Lower leg skin (tissue), 3 donors: Measurements from ENCODE around the gene SNTG2.

Experiments used
- POLR2A ChIP-seq, 2 donors: fragments of 450-650 bp; IDR thresholded peaks; one replicate each; pipeline ENCODE4 v1.6.1; 2016 to 2017; ENCODE audit warnings: antibody characterized with exemption in 2 of 2, mild to moderate bottlenecking in 1 of 2, moderate library complexity in 1 of 2
- TF ChIP-seq, protein P1 (sequence below), 3 donors: fragments of 450-650 bp; IDR thresholded peaks; one replicate each; pipeline ENCODE4 v1.5.1; 2016; ENCODE audit warnings: antibody characterized with exemption in 3 of 3, mild to moderate bottlenecking in 3 of 3, moderate library complexity in 2 of 3

DNA sequence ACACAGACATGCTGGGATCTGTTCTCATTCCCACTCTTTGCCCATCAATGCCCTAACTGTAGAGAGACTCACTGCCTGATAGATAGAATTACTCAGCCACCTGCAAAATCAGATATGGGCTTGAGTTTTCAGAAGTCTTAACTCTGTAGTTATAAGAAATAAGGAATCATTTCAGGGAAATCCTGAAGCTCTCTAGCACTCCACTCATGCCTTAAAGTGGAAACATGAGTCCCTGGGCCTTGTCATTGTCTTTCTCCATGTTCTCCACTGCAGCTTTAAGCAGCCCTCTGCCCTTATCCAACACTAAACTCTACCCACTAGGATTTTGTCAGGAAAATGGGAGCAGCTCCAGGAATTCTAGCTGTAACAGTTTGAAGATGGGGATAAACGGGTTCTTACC, 192.5 kb downstream of the SNTG2 start:
- TF ChIP-seq, protein P1, sequence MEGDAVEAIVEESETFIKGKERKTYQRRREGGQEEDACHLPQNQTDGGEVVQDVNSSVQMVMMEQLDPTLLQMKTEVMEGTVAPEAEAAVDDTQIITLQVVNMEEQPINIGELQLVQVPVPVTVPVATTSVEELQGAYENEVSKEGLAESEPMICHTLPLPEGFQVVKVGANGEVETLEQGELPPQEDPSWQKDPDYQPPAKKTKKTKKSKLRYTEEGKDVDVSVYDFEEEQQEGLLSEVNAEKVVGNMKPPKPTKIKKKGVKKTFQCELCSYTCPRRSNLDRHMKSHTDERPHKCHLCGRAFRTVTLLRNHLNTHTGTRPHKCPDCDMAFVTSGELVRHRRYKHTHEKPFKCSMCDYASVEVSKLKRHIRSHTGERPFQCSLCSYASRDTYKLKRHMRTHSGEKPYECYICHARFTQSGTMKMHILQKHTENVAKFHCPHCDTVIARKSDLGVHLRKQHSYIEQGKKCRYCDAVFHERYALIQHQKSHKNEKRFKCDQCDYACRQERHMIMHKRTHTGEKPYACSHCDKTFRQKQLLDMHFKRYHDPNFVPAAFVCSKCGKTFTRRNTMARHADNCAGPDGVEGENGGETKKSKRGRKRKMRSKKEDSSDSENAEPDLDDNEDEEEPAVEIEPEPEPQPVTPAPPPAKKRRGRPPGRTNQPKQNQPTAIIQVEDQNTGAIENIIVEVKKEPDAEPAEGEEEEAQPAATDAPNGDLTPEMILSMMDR (IDR thresholded peaks at IDR 0.05): no peak
- no peak for TF ChIP-seq POLR2A (IDR thresholded peaks at IDR 0.05)
